Muscle of arm (tissue), 12 donors: ENCODE data around the gene C2orf76. TPM values are rescaled to one million over a fixed set of nuclear protein-coding genes. Genes with fewer than 3 reads are reported as not detected.

Experiments
- DNase-seq: peaks from one replicate; pipeline ENCODE4 v3.0.0-alpha.2; 2013
- polyA plus RNA-seq, 12 donors: library from polyadenylated mRNA; unstranded; fragments of 120-200 nt; gene quantifications; one replicate each; pipeline ENCODE4 v1.2.1, GENCODE V29; 2013; ENCODE audit not compliant: insufficient read length in 12 of 12

The C2orf76 gene
- polyA plus RNA-seq, 12 donors, result 7.6 to 15.3 (median 10.7) TPM; not detected in 2

DNA sequence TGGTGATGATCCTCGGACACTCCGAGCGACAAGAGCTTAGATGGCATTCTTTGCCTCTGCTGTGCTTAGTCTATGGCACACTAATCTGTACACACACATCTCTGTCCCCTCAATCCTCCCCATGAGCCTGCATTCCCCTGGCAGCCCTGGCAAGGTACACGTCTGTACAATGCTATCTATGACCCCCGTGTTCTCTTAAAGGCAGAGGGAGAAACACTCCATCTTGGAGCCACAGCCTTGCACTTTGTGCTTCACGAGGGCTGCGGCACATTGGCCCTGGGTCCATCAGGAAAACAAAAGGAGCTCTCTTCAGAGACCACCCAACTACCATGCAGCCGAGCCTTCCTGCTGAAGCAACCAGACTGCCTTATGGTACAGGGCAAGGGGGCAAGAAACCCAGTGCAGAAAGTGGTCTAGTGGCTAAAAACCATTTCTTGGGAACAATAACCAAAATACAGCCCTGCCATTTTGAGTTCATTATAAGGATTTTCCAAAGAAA lies 100.5 kb downstream of the C2orf76 start:
- no peak for DNase-seq

DNA sequence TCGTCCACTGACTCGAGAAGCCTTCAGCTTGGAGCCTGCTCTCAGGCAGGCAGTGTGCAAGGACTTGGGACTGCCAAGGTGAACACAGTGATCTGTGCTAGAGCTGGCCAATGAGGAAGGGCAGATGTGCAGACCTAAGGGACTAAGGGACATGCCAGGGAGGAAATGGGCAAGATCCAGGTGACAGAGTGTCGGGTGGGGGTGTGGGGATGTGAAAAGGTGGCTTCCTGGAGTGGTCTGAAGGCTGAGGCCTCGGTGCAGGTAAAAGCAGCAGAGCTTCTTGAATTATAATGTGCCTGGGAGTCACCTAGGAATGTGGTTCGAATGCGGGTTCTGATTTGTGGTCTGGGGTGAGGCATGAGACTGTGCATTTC lies 101.0 kb downstream of the C2orf76 start:
- DNase-seq, result no peak

DNA sequence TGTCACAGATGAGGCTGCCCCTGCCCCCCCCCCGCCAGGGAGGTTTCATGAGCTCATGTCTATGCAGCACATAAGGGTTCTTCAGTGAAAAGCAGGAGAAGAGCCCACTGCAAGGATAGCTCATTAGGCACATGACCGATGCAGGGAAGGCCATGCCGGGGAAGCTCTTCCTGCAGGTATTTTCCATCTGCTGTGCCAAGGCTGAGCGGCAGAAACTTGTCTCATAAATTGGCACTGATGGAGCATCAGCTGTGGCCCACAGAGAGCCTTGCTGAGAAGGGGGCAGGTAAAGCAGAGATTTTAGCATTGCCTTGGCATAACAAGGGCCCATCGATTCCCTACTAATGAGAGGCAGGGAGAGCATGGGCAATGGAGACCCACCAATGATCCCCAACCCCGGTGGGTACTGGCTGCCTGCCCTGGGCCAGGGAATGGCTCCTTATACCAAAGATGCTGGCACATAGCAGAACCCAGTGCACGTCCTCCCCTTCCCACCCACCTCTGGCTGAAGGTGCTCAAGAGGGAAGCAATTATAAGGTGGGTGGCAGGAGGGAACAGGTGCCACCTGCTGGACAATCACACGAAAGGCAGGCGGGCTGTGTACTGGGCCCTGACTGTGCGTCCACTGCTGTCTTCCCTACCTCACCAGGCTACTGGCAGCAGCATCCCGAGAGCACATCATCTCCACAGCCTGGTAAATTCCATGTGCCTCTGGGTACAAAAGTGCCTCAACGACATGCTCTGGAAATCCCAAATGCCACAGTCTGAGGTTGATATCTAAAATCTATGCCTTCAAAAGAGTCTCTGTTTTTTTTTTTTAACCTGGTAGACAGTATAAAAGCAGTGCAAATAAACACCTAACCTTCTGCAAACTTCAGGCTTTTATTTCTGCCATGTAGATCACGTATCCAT lies 101.6 kb downstream of the C2orf76 start:
- no peak for DNase-seq

DNA sequence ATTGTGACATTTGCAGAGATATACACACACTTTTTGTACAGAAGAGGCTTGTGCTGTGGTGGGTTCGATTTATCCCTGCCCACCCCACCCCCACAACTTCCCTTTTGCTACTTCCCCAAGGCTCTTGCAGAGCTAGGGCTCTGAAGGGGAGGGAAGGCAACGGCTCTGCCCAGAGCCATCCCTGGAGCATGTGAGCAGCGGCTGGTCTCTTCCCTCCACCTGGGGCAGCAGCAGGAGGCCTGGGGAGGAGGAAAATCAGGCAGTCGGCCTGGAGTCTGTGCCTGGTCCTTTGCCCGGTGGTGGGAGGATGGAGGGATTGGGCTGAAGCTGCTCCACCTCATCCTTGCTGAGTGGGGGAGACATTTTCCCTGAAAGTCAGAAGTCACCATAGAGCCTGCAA lies 103.0 kb downstream of the C2orf76 start:
- no peak for DNase-seq

DNA sequence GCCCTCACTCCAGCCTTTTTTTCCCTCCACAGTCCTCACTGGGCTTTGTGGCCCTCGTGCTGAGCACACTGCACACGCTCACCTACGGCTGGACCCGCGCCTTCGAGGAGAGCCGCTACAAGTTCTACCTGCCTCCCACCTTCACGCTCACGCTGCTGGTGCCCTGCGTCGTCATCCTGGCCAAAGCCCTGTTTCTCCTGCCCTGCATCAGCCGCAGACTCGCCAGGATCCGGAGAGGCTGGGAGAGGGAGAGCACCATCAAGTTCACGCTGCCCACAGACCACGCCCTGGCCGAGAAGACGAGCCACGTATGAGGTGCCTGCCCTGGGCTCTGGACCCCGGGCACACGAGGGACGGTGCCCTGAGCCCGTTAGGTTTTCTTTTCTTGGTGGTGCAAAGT lies 103.6 kb downstream of the C2orf76 start:
- no peak for DNase-seq

DNA sequence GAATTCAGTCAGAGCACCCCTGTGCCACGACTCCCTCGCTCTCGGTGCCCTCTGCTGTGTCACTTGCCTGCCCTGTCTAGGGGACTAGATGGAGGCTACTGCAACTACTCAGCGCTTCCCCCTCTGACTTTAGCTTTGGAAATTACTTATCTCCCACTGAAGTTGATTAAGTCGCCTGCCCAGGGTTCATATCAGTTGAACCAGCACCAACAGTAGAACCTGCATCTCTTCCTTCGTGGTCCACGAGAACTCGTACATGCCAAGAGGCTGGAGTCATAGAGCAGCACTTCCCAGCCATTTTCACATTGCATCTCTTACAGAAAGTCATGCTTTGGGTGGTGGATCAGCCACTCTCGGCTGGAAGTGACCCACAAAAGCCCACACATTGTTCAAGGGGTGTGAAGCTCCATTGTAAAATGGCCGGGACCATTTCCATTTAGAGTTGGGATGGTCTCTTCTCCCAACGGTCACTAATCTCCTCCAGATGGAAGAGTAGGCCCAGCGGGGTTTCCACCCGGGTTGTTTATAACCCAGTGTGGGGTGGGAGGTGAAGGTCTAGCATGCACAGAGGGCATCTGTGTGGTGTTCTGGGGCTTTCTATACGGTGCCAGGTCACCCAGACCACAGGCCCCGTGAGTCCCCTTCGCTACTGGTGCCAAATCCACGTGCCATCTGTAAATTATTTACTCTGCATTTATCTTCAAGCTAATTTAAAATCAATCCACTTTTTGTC lies 105.0 kb downstream of the C2orf76 start:
- no peak for DNase-seq

DNA sequence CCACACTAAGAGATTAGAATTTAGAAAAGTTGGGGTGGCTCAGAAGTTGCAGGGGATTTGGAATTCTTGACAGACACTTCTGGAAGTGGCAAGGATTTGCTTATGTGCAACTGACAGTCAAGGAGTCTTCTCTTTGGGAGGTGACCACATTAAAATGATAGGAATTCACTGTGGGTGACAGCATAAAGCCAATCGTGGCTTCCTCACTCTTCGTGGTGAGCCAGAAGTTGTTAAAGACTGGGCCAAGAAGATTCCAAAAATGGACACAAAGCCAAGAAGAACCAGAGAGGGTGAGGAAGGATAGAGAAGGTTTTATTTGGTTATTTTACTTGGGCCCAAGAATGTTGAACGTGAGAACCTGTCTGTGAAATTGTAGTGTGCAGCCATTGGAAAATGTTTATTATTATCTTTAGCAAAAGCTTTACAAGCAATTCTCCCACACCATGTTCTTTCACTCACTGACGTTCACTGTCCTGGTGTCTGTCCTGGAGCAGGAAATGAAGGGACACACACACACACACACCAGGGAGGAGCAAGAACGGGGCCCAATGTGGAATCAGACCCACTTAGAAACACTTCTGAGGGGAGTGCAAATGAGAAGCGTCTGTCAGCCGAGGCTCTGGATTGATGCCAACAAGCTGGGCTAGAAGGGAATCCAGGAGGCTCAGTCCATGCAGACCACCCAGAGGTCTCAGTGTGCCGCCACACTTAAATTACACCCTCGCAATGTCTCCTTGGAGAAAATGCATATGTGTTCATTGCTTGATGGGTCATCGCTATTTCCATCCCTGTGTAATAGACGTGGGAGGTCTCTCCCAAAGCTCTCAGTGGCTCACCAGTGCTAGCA lies 105.8 kb downstream of the C2orf76 start:
- DNase-seq, result no peak

DNA sequence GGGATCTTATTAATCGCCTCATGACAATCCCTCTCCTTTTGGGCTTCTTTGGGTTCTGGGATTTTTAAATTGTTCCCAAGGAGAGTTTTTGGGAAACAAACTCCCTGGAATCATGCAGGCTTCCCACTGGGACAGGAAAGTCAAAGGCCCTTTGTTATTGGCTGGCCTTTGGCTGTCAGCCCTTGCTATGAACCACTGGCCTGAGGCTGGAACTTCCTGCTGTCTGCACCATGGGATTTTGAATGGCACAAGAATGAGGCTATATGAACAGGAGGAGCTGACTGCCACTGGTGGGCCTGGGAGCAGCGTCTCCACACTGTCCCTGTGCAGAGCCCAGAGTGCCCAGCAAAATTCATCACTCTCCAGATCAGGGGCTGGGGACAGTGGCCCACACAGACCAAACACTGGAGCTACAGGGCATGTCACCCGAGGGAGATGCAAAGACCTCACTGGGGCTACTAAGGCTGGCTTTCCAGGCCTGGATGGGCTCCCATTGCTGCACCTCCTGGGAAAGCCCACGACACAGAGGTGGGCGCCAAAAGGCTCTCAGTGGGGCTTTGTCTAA lies 107.3 kb downstream of the C2orf76 start:
- no peak for DNase-seq

DNA sequence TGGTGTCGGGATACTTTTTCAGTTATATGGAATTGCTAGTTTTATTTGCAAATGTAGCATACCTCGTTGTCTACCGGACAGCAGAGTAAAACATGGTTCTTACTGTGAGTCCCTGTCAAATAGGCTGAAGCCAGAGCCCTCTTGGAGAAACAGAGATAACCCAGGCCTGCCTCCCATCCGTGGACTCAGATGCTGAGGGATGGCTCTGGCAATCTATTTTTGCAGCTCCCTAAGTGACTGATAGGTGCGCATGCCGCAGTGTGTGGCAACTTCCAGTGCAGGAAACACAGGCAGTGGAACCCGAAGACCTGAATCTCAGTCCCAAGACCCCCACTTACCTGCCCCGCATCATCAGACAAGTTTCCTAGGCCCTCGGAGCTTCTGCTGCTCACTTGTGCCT lies 109.4 kb downstream of the C2orf76 start:
- DNase-seq, result no peak

DNA sequence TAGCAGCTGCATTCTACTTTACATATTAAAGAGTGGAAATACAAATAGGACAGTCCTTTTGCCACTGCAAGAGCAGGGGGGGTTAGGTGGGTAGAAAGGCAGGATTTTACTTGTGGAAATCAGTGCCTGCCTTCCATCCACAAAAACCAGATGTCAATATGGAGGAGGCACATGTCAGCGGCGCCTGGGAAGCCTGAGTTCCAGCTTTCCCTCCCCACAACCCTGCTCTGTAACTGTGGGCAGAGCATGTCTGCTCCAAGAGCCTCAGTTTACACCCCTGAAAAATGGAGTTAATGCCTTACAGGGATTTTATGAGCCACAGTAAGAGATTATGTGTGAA lies 110.1 kb downstream of the C2orf76 start:
- no peak for DNase-seq

DNA sequence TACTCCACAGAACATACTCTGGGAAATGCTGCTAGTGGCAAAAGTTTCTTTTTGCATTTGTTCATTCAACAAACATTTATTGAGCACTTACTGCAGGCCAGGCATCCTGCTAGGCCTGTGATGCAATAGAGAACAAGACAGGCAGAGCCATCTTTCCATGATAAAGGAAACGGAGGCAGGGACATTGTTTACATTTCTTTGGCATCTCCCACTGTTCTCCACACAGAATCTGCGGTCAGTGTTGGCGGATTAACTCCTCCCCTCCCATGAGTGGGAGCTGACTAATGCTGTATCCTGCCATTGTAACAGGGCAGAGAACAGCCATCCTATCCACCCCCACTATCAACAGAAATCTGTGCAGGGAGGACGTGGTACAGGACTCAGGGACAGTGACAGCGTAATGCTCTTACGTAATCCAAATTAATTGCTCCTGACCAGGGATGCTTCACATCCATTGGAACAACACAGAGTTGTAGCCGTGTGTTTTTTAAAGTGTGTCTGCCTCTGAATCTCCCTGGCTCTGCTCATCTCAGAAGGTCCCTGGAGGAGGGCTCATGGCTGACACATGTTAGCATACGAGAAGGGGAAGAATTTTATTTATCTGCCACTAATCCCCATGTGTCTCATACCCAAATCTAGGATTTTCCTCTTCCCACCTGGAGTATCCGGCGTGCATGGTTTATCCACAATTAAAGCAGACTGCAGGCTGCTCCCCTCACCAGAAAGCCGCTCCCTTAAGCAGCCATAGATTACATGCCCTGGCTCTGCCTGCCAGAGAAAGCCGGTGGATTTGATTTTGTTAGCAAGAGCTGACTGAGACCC lies 110.7 kb downstream of the C2orf76 start:
- no peak for DNase-seq

DNA sequence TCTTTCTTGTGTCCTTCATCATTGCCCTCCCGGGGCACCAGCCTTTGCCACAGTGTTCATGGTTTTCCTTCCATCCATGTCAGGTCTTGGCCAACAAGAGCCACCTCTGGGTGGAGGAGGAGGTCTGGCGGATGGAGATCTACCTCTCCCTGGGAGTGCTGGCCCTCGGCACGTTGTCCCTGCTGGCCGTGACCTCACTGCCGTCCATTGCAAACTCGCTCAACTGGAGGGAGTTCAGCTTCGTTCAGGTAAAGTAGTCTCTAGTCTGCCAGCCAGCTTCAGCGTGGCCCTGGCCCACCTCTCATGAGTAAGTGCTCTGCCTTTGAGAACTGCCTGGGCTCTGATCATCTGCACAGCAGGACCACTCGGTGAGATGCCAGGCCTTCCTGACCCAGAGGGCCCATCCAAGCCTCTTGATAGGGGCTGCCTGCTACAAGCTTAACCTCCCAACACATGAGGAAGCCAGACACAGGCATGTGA lies 112.0 kb downstream of the C2orf76 start:
- DNase-seq, result no peak

DNA sequence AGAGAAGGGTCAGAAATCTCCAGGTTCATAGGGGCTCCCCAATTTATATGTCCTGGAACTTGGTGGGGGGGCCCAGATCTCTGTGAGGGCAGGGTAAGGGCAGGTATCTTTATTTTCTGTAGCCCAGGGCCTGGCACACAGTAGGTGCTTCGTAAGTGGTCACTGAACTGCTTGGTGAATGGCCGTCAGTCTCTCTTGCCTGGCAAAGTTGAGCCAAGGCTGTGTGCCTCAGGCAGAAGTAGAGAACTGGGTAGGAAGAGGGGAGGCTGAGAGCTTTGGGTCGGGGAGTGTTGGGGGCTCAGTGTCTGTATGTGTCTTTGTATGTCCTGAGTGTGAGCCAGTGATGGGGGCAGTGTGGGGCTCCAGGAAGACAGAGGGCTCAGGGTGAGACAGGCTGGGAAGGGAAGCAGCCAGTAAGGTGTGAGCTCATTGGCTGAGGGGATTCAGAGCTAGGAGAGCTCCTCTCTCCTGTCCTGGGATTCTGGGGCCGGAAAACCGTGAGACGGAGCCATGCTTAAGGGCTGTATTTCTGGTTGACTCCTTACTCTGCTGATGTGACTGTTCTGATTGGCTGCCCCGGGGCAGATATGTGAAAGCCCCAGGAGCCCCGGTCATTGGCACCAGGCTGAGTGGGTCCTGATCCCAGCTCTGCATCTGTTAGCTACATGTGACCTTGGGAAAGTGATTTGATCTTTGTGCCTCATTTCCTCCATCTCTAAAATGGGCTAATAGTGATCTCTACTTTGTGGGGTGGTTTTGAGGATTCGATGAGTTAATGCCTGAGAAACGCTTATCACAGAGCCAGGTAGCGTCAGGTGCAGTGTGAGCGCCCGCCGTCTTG lies 112.7 kb downstream of the C2orf76 start:
- no peak for DNase-seq

DNA sequence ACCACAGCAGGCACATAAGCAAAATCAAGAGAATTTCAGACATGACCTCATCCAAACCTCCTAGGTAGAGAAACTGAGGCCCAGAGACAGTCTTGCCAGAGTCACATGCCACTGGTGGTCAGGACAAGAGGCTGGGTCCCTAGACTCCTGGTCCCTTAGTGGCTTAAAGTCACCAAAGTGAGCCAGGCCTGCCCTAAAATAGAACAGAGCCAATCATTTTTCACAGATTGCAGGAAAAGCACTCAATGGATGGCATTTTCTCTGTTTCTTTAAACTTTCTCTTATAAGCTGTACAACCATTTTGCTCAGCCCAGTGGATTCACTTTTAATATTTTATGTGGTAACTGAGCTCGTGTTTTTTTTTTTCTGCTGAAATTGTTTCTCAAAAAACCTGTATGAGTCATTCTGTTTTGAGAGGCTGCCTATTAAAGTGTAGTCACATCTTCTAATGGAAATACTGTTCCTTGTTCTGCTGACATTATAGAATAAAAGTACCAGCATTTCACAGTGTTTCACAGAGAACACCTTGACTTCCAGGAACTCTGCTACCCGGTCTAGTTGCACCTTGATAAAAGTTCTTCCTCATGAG lies 113.4 kb downstream of the C2orf76 start:
- no peak for DNase-seq

Other genes starting within 250 kb of the C2orf76 start
- not detected for gene C1QL2, start 208.1 kb downstream of the C2orf76 start, polyA plus RNA-seq
- gene STEAP3, start 143.0 kb downstream of the C2orf76 start, polyA plus RNA-seq, result 10 to 100 TPM in 9 of 12 donors, 1 to 10 TPM in 2, not detected in 1; 5.3 to 27.1 (median 14.7) TPM
- 100 to 1,000 TPM in 11 of 12 donors, not detected in 1; 234 to 476 (median 313) TPM for gene DBI, start 143 bp upstream of the C2orf76 start, polyA plus RNA-seq
- 10 to 100 TPM in 4 of 12 donors, 1 to 10 TPM in 7, not detected in 1; 4.8 to 34.7 (median 9.7) TPM for gene TMEM37, start 65.0 kb upstream of the C2orf76 start, polyA plus RNA-seq
- 1 to 10 TPM in 6 of 12 donors, under 1 TPM in 3, not detected in 3; 0.60 to 2.9 (median 1.5) TPM for gene SCTR, start 157.6 kb upstream of the C2orf76 start, polyA plus RNA-seq
- 1 to 10 TPM in 1 of 12 donors, under 1 TPM in 9, not detected in 2; 0.32 to 1.2 (median 0.58) TPM for gene CFAP221, start 177.6 kb upstream of the C2orf76 start, polyA plus RNA-seq